ENCODE measurements around the gene CCNK.

- no peak for TF ChIP-seq POLR2A (IDR thresholded peaks at IDR 0.05)
- no peak for TF ChIP-seq CTCF (IDR thresholded peaks at IDR 0.05)
Measured at GRCh38 chr14:99431986-99432385, 49.2 kb upstream of the CCNK start.
